ENCODE data around the gene FAM240A. TPM values are rescaled to one million over a fixed set of nuclear protein-coding genes. Genes with fewer than 3 reads are reported as not detected.

FAM240A gene
- total RNA-seq, 2 experiments from 2014 or later: not detected

- ATAC-seq (no peak), DNase-seq (no peak)
- no peak overlapping the region for H3K27ac Mint-ChIP-seq
- H3K4me1 Mint-ChIP-seq: peaks cover 5% of the 10 kb centered on the region
- no peak overlapping the region for H3K4me3 Mint-ChIP-seq
- peaks cover 33% of the 10 kb centered on the region for H3K27me3 Mint-ChIP-seq
- no peaks in the 10 kb centered on the region for H3K36me3 Mint-ChIP-seq
- CTCF ChIA-PET: interaction anchor here (0.7 to 10.4 kb wide), 3 partner anchors 53 to 138 kb away, joined by 3 to 228 read pairs (median 4); no protein-coding TSS in a partner anchor
- H3K9me3 Mint-ChIP-seq (ENCODE audit: low read depth): no peaks in the 10 kb centered on the region
Measured at GRCh38 chr3:46624533-46624932, 12.2 kb downstream of the FAM240A start.

- Mint-ChIP-seq H3K9me3 (ENCODE audit: low read depth) (no peaks in the 10 kb centered on the region), H3K27me3 (peaks cover 30% of the 10 kb centered on the region), H3K36me3 (no peaks in the 10 kb centered on the region), H3K27ac (no peak overlapping the region), H3K4me3 (no peak overlapping the region), H3K4me1 (peaks cover 5% of the 10 kb centered on the region)
- DNase-seq (no peak), ATAC-seq (no peak)
- CTCF ChIA-PET: interaction anchor here (0.9 to 10.4 kb wide), 2 partner anchors 129 to 138 kb away, joined by 4 to 228 read pairs; no protein-coding TSS in a partner anchor
Measured at GRCh38 chr3:46624975-46625490, 12.7 kb downstream of the FAM240A start.

- ATAC-seq (no peak), DNase-seq (no peak)
- peaks cover 8% of the 10 kb centered on the region for H3K4me1 Mint-ChIP-seq
- H3K36me3 Mint-ChIP-seq: no peaks in the 10 kb centered on the region
- CTCF ChIA-PET: interaction anchor here (2.4 to 10.4 kb wide), 2 partner anchors 12 to 139 kb away, joined by 5 to 228 read pairs; no protein-coding TSS in a partner anchor
- H3K27ac Mint-ChIP-seq: no peak overlapping the region
- H3K27me3 Mint-ChIP-seq: peaks cover 23% of the 10 kb centered on the region
- no peaks in the 10 kb centered on the region for H3K9me3 Mint-ChIP-seq (ENCODE audit: low read depth)
- H3K4me3 Mint-ChIP-seq: no peak overlapping the region
Measured at GRCh38 chr3:46626039-46626438, 13.7 kb downstream of the FAM240A start.

GRCh38 chr3:46627078-46627477, 14.8 kb downstream of the FAM240A start:
- ATAC-seq (no peak), DNase-seq (no peak)
- Mint-ChIP-seq H3K27ac (no peak overlapping the region), H3K4me1 (peaks cover 8% of the 10 kb centered on the region), H3K27me3 (peaks cover 15% of the 10 kb centered on the region), H3K4me3 (no peak overlapping the region), H3K9me3 (ENCODE audit: low read depth) (no peaks in the 10 kb centered on the region), H3K36me3 (no peaks in the 10 kb centered on the region)
- CTCF ChIA-PET: interaction anchor here (1.0 to 10.4 kb wide), 4 partner anchors 13 to 141 kb away, joined by 3 to 228 read pairs (median 16); no protein-coding TSS in a partner anchor

- CTCF ChIA-PET: interaction anchor here (0.5 to 10.4 kb wide), 18 partner anchors 10 to 269 kb away, joined by 3 to 228 read pairs (median 4); partner anchors contain the start of gene RTP3
- no peak overlapping the region for H3K4me3 Mint-ChIP-seq
- no peak for ATAC-seq
Measured at GRCh38 chr3:46628901-46629369, 16.6 kb downstream of the FAM240A start.

GRCh38 chr3:46629551-46630517, 17.5 kb downstream of the FAM240A start:
- Mint-ChIP-seq H3K36me3 (no peaks in the 10 kb centered on the region), H3K4me3 (peak overlapping the region; percentile 37), H3K27ac (no peak overlapping the region), H3K27me3 (peaks cover 10% of the 10 kb centered on the region), H3K9me3 (ENCODE audit: low read depth) (no peaks in the 10 kb centered on the region), H3K4me1 (peaks cover 11% of the 10 kb centered on the region)
- CTCF ChIA-PET: interaction anchor here (0.6 to 10.4 kb wide), 33 partner anchors 10 to 590 kb away, joined by 3 to 228 read pairs (median 4); partner anchors contain the start of gene RTP3
- ATAC-seq (peak; percentile 100), DNase-seq (peak; percentile 82)

More at GRCh38 chr3:46628901-46629369, 16.6 kb downstream of the FAM240A start:
- Mint-ChIP-seq H3K27me3 (peaks cover 6% of the 10 kb centered on the region), H3K27ac (no peak overlapping the region), H3K4me1 (peaks cover 8% of the 10 kb centered on the region), H3K36me3 (no peaks in the 10 kb centered on the region), H3K9me3 (ENCODE audit: low read depth) (no peaks in the 10 kb centered on the region)
- no peak for DNase-seq

GRCh38 chr3:46632792-46633191, 20.5 kb downstream of the FAM240A start:
- DNase-seq (no peak), ATAC-seq (no peak)
- H3K27ac Mint-ChIP-seq: no peak overlapping the region
- H3K27me3 Mint-ChIP-seq: peaks cover 16% of the 10 kb centered on the region
- H3K36me3 Mint-ChIP-seq: no peaks in the 10 kb centered on the region
- CTCF ChIA-PET: interaction anchor here (0.8 to 10.4 kb wide), 4 partner anchors 10 to 146 kb away, joined by 3 to 228 read pairs (median 4); no protein-coding TSS in a partner anchor
- H3K4me1 Mint-ChIP-seq: peaks cover 12% of the 10 kb centered on the region
- H3K4me3 Mint-ChIP-seq: no peak overlapping the region
- no peaks in the 10 kb centered on the region for H3K9me3 Mint-ChIP-seq (ENCODE audit: low read depth)

- Mint-ChIP-seq H3K27ac (no peak overlapping the region), H3K36me3 (no peaks in the 10 kb centered on the region), H3K4me1 (peaks cover 7% of the 10 kb centered on the region), H3K27me3 (peaks cover 17% of the 10 kb centered on the region), H3K9me3 (ENCODE audit: low read depth) (no peaks in the 10 kb centered on the region), H3K4me3 (no peak overlapping the region)
- ATAC-seq (no peak), DNase-seq (no peak)
- CTCF ChIA-PET: no interaction called here
Measured at GRCh38 chr3:46634856-46635255, 22.5 kb downstream of the FAM240A start.

- H3K27ac Mint-ChIP-seq: no peak overlapping the region
- peaks cover 50% of the 10 kb centered on the region for H3K27me3 Mint-ChIP-seq
- H3K4me1 Mint-ChIP-seq: peaks cover 3% of the 10 kb centered on the region
- ATAC-seq (no peak), DNase-seq (no peak)
- H3K4me3 Mint-ChIP-seq: no peak overlapping the region
- no peaks in the 10 kb centered on the region for H3K36me3 Mint-ChIP-seq
- H3K9me3 Mint-ChIP-seq (ENCODE audit: low read depth): no peaks in the 10 kb centered on the region
- CTCF ChIA-PET: interaction anchor here (2.4 kb wide), 1 partner anchor 150 kb away, joined by 9 read pairs; no protein-coding TSS in a partner anchor
Measured at GRCh38 chr3:46639221-46639620, 26.9 kb downstream of the FAM240A start.

- Mint-ChIP-seq H3K27me3 (peaks cover 47% of the 10 kb centered on the region), H3K27ac (no peak overlapping the region), H3K36me3 (no peaks in the 10 kb centered on the region), H3K9me3 (ENCODE audit: low read depth) (no peaks in the 10 kb centered on the region), H3K4me1 (no peaks in the 10 kb centered on the region), H3K4me3 (no peak overlapping the region)
- DNase-seq: no peak
- CTCF ChIA-PET: interaction anchor here (0.6 to 2.4 kb wide), 3 partner anchors 11 to 152 kb away, joined by 3 to 9 read pairs (median 4); no protein-coding TSS in a partner anchor
- no peak for ATAC-seq
Measured at GRCh38 chr3:46640927-46641326, 28.6 kb downstream of the FAM240A start.

- Mint-ChIP-seq H3K4me1 (no peaks in the 10 kb centered on the region), H3K27ac (no peak overlapping the region), H3K27me3 (peaks cover 54% of the 10 kb centered on the region), H3K4me3 (no peak overlapping the region), H3K36me3 (no peaks in the 10 kb centered on the region), H3K9me3 (ENCODE audit: low read depth) (no peaks in the 10 kb centered on the region)
- ATAC-seq (no peak), DNase-seq (no peak)
- CTCF ChIA-PET: interaction anchor here (0.9 kb wide), 1 partner anchor 11 kb away, joined by 3 read pairs; no protein-coding TSS in a partner anchor
Measured at GRCh38 chr3:46642971-46643370, 30.6 kb downstream of the FAM240A start.

GRCh38 chr3:46643701-46644100, 31.4 kb downstream of the FAM240A start:
- DNase-seq (no peak), ATAC-seq (no peak)
- peaks cover 56% of the 10 kb centered on the region for H3K27me3 Mint-ChIP-seq
- no peak overlapping the region for H3K4me3 Mint-ChIP-seq
- H3K27ac Mint-ChIP-seq: no peak overlapping the region
- H3K9me3 Mint-ChIP-seq (ENCODE audit: low read depth): no peaks in the 10 kb centered on the region
- no peaks in the 10 kb centered on the region for H3K36me3 Mint-ChIP-seq
- H3K4me1 Mint-ChIP-seq: no peaks in the 10 kb centered on the region
- CTCF ChIA-PET: no interaction called here

- Mint-ChIP-seq H3K9me3 (ENCODE audit: low read depth) (no peaks in the 10 kb centered on the region), H3K27me3 (peaks cover 53% of the 10 kb centered on the region), H3K36me3 (no peaks in the 10 kb centered on the region), H3K27ac (no peak overlapping the region), H3K4me1 (no peaks in the 10 kb centered on the region), H3K4me3 (no peak overlapping the region)
- DNase-seq (no peak), ATAC-seq (no peak)
- CTCF ChIA-PET: no interaction called here
Measured at GRCh38 chr3:46646700-46647099, 34.4 kb downstream of the FAM240A start.
